ENCODE results near the gene AEBP1.
A peak's percentile ranks its signal among the peaks of the same experiment; 100 is the strongest.

Gene AEBP1

DNA sequence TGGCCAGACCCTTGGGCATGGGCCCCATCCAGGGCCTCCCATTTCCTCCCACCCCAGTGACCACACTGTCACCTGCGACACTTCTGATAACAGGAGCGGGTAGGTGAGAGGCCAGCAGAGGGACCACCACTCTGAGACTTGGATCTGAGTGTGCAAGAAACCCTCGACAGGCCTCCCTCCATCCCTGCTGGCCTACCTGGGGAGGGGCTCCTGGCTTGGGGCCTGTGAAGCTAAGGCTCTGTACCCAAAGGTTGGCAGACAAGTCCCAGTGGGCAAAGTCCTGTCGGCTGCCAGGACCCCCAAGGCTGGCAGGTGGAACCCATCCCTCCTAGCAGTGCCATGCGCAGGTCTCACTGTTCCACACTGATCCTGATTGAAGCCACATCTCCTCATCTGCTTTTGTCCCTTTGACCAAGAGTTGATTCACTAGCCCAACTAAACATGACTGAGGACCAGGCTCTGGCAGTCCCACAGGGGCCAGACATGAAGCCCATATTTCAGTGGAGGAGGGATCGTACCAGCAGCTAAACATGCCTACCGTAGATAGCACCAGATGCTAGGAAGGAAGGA, 37.6 kb upstream of the AEBP1 start:
- no peak for DNase-seq (ENCODE audit: low spot score)

DNA sequence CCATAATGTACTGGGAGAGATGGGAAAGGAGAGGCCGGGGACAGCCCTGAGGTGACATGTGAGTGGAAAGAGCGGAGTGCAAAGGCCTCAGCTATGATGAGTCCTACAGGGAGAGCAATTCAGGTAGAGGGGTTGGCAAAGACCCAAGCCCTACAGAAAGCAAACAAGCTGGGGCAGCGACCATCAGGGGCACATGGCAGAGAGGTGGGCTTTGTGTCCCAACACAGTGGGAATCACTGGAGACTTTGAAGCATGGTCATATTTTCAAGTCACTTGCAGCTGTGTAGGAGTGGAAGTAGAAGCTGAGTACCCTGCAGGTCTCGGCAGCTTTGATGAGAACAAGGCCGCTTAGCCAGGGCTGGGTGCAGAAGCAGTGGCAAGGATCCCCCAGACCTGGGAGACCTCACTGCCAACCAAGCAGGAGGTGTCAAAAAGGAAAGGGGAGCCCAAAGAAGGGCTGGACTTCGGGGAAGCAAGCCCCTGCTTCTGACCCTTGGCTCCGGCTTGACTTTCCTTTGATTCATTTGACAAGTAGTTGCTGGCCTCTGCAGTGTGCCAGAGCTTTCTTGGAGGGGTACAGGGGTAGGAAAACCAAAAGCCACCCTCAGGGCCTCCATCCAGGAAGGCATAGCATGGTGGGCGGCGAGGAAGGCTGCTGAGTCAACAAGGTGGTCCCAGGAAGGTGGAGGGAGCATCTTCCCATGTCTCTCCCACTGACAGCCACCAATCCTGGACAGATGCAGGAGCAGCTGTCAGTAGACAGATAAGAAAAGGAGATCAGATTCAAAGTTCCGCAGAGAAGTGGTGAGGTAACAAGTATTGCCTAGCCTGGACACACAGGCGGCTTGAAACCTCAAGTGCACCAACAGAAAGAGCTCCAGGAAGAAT, 36.8 kb upstream of the AEBP1 start:
- DNase-seq (ENCODE audit: low spot score) = no peak

DNA sequence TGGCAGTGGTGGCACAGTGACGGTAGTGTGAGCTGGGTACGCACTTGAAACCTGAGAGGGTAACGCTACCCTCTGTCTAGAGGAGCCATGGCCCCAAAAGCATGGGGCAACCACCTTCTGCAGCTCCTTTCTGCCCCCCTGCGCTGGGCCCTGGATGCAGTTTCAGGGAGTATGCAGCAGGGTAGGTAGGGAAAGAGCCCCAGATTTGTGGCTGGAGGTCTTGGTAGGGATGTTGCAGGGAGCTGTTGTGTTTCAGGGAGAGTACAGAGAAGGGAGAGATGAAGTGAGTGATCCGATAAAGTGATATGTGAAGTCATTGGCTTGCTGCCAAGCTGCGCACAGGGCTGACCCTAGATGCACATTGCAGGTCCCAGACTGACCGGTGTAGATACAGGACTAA, 36.1 kb upstream of the AEBP1 start:
- no peak for DNase-seq (ENCODE audit: low spot score)

DNA sequence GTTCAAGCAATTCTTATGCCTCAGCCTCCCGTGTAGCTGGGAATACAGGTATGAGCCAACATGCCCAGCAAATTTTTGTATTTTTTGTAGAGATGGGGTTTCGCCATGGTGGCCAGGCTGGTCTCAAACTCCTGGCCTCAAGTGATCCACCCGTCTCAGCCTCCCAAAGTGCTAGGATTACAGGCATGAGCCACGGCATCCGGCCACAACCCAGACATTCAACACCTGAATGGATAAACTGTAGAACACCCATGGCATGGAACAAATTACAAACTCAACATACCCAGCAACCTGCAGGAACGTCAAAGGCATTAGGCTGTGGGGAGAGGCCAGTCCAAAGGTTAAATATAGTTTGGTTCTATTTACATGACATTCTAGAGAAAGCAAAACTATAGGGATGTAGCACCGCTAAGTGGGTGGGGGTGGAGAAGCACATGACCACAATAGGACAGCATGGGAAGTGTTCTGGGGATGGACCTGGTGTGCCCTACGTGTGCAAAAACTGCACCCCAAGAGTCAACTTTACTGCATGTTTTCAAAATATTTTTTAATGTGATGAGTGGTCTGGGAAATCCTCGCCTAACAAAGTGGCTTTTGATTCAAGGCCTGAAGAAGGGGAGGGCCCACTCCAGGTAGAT, 32.3 kb upstream of the AEBP1 start:
- DNase-seq (ENCODE audit: low spot score) = no peak

DNA sequence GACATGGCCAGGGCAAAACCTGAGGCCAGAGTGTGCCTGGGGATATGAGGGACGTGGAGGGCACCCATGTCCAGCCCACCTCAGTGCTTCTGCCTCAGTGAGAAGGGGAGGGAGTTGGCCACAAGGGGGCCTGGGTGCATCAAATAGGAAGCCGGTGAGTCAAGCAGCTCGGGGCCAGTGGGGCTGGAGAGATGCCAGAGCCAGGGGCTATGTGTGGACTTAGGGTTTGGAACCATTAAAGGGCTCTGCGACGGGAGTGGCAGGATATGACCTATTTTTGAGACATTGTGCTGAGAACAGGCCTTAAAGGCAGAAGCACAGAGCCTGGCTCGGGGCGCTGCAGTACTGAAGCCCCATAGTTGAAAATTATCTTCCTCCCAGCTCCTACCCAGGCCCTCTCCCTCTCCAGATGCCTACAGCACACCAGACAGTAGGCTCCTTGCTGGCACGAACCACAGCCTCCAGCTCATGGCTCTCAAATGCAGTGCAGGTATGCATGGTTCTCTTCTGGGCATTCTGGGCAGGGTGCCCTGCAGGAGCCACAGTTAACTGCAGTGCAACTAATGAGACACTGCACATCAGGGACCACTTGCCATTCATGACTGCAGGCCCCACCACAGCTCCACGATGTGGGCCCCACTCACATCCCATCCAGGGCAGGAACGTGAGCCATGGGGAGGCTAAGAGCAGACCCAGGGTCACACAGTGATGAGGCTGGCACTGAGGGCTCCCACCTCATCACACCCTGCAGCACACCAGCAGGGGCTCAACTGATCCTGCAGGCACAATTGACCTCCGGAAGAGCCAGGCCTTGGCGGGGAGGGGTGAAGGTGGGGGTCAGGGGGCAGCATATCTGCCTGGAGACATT, 31.5 kb upstream of the AEBP1 start:
- peak; percentile 56 for DNase-seq (ENCODE audit: low spot score)

DNA sequence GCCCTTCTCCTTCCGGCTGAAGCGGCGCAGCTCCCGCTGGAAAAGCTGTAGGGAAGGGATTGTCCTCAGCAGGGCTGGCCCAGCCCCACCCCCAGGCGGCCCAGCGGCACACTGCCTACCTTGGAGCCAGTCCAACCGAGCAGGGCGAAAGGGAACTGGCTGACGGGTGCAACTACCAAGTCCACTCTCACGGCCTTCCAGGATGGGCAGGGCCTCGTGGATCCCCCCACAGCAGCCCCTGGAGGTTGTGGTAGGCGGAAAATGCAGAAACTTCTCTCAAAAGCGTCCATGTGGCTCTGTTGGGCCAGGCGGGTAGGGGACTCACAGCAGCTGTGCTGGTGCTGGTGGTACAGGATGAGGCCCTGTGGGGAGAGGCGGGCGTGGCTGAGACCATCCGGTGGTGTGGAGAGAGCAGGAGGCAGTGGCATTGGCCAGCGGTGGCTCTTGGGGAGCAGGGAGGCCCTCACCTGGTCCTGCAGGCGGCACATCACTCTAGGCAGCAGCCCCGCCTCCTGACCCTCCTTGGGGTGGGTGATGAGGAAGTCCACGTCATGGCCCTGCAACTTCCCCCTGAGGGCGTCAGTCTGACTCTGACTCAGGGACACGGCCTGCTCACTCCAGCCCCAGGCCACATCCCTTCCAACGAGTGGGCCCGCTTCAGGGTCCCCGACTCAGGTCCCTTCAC, 30.3 kb upstream of the AEBP1 start:
- peak; percentile 84 for DNase-seq (ENCODE audit: low spot score)

DNA sequence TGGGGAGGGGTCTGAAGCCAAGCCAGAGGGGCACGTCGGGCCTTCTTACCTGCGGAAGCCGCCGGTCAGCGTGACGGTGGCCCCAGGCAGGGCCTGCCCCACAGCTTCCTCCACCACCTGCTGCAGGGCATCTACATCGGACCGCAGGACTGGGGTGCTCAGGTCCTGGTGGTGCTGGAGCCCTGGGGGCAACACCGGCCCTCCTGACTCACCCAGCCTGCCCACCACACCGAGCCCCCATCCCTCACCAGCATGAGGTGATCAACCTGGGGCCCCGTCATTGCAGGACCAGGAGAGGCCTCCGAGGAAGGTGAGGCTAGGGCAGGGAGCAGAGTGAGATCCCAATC, 29.8 kb upstream of the AEBP1 start:
- DNase-seq (ENCODE audit: low spot score) = no peak

DNA sequence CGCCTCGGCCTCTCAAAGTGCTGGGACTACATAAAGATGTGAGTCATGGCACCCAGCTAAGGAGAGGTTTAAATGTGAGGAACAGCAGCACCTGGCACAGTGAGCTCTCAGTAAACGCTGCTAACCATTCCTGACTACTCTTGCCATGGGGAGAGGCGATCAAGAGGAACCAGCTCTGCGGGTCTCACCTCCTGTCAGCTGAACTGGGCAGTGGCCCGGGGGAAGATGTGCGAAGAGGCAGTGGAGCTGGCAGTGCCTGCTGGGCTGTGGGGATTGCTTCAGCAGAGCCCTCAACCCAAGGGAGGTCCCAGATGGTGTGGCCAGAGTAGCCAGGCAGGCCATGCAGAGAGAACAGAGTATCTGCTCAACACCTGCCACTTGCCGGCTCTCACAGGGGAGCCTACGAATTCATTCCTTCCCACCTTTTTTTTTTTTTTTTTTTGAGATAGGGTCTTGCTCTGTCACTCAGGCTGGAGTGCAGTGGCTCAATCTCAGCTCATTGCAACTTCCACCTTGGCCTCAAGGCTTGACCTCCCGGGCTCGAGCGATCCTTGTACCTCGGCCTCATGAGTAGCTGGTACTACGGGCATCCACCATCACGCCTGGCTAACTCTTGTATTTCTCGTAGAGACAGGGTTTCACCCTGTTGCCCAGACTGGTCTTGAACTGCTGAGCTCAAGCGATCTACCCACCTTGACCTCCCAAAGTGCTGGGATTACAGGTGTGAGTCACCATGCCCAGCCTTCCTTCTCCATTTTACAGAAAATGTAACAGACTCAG, 28.7 kb upstream of the AEBP1 start:
- DNase-seq (ENCODE audit: low spot score) = no peak

DNA sequence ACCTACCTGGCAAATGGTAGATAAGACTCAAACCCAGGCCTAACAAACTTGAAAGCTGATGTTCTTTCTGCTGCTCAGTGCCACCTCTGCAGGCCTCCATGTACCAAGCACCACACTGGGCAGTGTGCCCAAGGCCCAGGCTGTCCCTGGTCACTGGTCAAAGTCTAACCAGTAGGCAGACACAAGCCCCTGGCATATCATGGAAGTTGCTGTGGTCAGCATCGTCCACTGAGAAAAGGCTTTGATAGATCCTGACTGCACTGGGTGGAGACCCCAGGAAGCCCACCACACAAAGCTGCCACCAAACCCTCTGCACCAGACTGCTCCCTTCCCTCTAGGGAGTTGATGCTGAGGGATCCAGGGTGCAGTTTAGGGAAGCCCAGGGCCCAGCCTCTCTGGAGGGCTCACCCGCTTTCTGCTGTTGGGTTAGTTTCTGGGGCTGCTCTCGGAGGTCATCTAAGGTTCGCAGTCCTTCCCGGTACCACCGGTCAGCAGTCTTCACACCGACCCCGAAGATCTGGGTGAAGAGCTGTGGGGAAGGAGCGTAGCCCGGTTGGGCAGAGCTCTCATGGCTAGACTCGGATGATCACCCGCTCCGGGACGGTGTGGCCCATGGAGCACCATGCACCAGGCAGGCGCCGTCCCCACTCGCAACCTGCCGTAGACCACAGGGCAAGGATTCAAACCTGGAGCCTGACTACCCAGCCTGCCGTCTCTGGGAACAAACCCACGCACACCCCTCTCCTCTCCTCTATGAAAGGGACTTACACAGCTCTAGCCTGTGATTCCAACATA, 27.8 kb upstream of the AEBP1 start:
- no peak for DNase-seq (ENCODE audit: low spot score)

DNA sequence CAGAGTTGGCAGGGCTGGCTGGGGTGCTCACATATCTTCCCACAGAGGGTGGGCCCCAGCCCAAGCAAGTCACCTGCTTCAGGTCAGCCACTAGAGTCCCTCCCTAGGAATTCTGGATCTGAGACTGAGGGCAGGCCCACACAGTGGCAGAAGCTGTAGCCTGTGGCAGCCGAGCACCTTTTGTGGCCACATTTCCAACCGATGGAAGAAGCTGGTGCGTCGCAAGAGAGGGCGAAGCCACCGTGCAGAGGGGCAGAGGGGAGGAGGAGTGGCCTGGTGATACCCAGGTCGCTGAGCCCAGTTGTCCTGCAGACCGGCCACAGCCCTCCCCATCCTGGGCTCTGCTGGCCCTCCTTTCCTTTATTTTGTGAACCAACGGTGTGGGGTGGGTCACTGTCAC, 27.1 kb upstream of the AEBP1 start:
- no peak for DNase-seq (ENCODE audit: low spot score)

DNA sequence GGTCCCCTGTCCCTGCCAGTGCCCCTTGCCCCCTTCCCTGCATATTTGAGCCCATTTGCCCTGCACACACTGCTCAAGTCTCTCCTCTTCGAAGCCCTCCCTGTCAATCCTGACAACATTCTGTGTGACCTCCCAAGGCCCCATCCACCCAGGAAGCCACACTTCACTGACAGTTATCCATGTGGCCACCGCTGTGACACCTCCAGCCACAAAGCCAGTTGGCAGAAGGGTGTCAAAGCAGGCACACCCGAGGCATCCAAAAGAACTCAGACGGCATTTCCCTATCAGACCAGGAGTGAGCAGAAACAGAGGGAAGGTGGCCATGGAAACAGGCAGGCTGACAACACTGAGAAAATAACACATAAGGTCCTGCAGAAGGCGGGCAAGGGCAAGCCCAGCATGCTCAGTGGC, 26.5 kb upstream of the AEBP1 start:
- DNase-seq (ENCODE audit: low spot score) = no peak

DNA sequence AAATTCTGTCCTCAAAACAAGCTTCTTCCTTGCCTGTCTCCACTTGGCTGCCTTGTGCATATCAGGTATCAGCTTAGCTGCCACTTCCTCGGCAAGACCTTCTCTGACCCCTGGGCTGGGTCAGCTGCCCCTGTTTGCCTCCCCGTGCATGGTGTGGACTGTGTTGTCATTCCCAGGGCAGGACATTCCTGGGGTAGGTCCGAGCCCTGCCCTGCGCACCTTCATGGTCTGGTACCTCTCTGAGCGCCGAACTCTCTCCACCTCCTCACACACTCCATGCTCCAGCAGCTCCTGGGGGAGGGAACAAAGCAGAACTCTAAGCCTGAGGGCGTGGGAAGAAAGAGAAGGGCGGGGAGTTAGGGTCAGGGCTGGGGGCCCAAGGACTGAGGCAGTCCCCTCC, 25.6 kb upstream of the AEBP1 start:
- DNase-seq (ENCODE audit: low spot score) = no peak

DNA sequence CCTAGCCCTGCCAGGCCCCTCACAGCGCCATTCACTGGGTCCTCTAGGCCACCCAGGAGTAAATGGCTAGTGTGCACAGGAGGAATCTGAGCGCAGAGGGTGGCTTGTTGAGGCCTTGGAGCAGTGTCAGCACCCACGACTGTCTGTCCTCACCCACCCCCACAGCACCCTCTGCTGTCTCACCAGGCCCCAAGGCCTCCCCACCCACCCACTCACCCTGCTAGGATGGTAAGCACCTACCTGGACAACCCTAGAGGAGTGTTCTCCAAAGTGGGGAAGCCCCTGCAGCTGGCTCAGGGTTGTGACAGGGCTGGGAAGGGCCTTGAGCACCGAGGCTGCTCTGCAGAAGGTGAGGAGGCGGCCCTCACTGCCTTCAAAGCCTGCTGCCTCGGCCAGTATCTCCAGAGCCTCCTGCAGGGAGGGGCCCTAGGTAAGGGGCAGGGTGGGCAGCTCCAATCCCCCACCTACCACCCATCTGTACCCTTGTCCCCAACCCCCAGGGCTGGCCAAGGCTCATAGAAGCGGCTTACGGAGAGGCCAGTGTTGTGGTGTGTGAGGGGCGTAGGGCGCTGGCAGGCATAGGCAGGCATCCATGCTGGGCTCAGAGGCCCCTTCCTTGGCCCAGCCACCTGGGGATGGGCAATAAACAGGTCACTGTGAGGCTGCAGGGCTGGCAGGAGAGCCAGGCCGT, 24.7 kb upstream of the AEBP1 start:
- DNase-seq (ENCODE audit: low spot score) = no peak

DNA sequence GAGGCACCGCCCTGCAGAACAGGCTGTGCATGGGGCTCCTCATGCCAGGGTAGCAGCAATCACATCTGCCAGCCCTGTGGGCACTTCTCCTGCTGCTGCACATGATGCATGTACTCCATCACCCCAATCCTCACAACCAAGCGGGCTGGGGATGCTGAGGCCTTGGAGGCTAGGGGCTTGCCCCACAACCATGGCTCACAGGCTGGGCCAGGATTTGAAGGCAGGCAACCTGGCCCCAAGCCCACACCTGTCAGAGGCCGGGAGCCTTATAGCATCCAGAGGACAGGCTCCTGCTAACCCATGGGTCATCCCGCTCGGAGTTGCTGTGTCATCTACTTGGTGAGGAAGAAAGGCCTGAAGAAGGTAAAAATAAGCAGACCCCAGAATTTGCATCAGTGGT, 24.0 kb upstream of the AEBP1 start:
- no peak for DNase-seq (ENCODE audit: low spot score)

DNA sequence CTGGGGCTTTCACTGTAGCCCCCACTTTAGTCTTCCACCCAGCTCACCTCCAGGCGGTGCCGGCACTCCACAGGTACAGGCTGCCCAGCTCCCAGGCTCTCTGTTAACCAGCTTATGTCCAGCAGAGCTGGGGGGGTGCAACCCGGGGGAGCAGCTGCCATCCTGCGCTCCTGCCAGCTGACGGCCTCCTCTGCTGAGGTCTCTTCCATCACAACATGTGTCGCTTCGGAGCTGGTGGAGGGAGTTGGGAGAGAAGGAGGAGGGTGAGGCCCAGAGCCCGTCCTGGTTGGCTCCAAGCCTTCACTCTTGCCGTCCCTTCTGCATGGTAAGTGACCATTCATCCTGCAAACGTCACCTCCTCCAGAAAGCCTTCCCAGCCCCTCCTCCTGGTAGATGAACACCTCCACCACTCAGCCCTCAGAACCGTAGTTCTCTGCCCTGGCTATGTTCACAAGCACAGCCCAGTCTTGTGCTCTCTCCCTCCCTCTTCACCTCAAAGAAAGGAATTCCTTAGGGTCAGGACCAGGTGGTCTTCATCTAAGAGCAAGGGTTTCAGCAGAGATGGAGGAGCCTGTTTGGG, 23.4 kb upstream of the AEBP1 start:
- no peak for DNase-seq (ENCODE audit: low spot score)

DNA sequence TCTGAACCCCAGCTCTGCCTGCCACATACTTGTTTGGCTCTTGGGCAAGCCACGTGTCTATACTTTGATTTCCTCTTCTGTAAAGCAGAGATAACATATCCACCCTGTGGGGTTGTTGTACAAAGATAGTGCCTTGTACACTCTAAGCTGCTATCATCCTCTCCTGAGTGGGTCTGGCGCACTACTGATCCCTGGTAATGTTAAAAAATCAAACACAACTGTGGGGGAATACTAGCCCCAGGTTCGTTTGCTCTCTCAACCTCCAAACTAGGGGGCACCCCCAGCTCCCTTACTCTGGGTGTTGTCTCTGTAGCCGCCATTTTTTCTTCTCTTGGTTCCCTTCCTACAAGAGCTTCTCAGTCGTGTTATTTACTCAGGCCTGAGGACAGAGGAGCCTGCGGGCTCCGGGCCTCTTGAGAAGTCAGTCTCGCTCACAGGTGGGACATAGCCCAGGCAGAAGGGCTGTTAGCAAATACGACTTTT, 22.8 kb upstream of the AEBP1 start:
- DNase-seq (ENCODE audit: low spot score) = no peak

DNA sequence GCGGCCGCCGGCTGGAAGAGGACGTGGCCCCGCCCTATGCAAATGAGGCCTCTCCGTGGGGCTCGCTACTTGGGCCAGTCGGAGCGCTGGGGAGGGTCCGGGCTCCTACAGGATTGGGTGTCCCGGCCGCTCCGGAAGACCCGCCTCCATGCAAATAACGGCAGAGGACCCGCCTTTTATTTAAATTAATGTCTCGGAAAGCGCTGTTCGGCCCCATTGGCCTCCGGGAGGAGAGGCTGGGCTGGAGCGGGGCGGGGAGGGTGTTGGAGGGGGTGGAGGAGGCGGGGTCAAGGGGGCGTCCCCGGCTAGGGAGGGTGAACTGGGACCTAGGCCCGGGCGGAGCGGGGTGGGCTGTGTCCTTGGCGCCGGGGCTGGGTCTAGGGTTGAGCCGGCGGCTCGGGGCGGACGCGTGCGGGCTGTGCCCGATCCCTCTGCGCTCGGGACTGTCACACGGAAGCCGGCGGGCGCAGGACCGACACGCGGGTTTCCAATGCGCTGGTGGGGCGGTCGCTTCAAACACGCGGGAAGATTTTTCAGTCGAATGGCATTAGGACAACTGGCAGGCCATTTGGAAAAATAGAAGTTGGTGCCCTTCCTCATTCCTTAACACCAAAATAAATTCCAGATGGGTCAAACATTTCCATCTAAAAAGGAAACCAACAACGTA, 21.5 kb upstream of the AEBP1 start:
- DNase-seq (ENCODE audit: low spot score) = peak; percentile 98

DNA sequence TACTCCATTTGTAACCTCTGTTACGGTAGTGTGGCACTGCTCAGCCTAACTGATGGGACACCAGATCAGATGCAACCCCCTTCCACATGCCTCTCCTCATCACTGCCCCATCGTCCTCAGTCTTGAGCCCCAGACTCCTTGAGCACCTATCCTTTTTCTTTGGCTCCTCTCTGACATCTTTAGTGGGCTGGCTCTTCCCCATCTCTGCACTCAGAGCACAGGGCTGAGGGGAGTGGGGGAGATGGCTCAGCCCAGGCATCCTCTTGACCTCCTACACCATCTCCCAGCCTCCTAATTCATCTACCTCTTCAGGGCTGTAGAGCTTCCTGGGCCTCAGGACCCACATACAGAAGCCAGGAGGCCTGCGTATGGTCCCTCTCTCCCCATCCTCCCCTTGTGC, 20.3 kb upstream of the AEBP1 start:
- DNase-seq (ENCODE audit: low spot score) = no peak

DNA sequence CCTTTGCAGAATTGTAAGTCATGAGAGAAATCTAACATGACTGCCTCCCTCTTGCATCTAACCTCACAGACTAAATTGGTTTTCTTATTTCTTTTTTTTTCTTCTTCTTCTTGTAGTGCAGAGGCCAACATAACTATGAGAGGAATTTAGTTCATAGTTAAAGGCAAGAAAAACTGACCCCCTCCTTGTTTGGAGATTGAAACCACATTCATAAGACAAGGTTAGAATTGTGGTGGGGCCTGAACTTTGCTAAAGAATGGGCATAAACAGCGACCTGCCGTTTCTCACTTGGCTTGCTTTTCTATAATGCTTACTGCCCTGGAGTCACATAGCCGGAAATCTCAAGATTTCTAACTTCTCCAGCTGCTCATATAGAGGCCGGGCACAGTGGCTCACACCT, 19.4 kb upstream of the AEBP1 start:
- DNase-seq (ENCODE audit: low spot score) = no peak

Measured in germinal center (tissue), 1 donor.